GM12878 (cell line): ENCODE results near the gene HDAC3. TPM values are rescaled to one million over a fixed set of nuclear protein-coding genes. Genes with fewer than 3 reads are reported as not detected.

Experiments used
- ATAC-seq: fragments of 200-7000 bp; cut with Tn5 transposase; 3 replicates; pipeline ENCODE4 v1.9.1; 2020; ENCODE audit warnings: mild to moderate bottlenecking, moderate library complexity
- BruUV-seq: library from RNA; stranded (reverse); fragments of 400-500 nt; replicated peaks from 2 replicates; lab custom pipeline; 2021; lab: Mats Ljungman, UMichigan
- CTCF ChIA-PET: fragments of 300-600 bp; sonication (Branson Sonifier 250); formaldehyde crosslinking; extraction: SDS; loops from one replicate; lab custom pipeline; 2021; ENCODE audit warnings: inconsistent platforms; lab: Yijun Ruan, JAX
- POLR2A ChIA-PET: fragments of 350-600 bp; formaldehyde crosslinking; extraction: SDS; loops from one replicate; lab custom pipeline; 2021; ENCODE audit warnings: inconsistent platforms; lab: Charles Lee
- RAD21 ChIA-PET: fragments of 300-600 bp; sonication (Branson Sonifier 250); formaldehyde crosslinking; loops from one replicate; lab custom pipeline; 2023; ENCODE audit warnings: antibody characterized with exemption; ENCODE audit not compliant: unreplicated experiment; lab: Charles Lee
- SMC1A ChIA-PET: fragments of 300-600 bp; sonication (Branson Sonifier 250); formaldehyde crosslinking; loops from one replicate; lab custom pipeline; 2023; ENCODE audit not compliant: unreplicated experiment, uncharacterized antibody; lab: Charles Lee
- DNase-seq: peaks from one replicate; pipeline ENCODE4 v3.0.0-alpha.2; 2011; ENCODE audit warnings: low read depth, low spot score
- FAIRE-seq: peaks from 3 replicates; lab custom pipeline; 2011; peaks lifted over from hg19 to GRCh38; lab: Jason Lieb, UNC
- H2AFZ ChIP-seq: 2 replicates; pipeline ENCODE4 v1.6.0; 2011; ENCODE audit warnings: low read depth, low read length, control low read depth; ENCODE audit not compliant: control insufficient read depth
- H3K27ac ChIP-seq: 2 replicates; pipeline ENCODE4 v1.5.1; 2011; ENCODE audit warnings: control low read depth; ENCODE audit not compliant: control insufficient read depth, insufficient read depth
- H3K27me3 ChIP-seq, 2 experiments: replicated peaks in 1 of 2; 2 replicates each; pipeline versions ENCODE4 v1.6.0 to v1.6.1; 2011; ENCODE audit warnings: low read length in 1 of 2; ENCODE audit not compliant: control insufficient read depth in 2 of 2, insufficient read depth in 2 of 2
- H3K36me3 ChIP-seq, 2 experiments: 2 replicates each; pipeline ENCODE4 v1.5.1; 2011; ENCODE audit warnings: low read length in 1 of 2; ENCODE audit not compliant: control insufficient read depth in 2 of 2, insufficient read depth in 2 of 2
- H3K4me1 ChIP-seq: 2 replicates; pipeline ENCODE4 v1.6.1; 2011; ENCODE audit warnings: mild to moderate bottlenecking, low read length, moderate library complexity, mixed read lengths; ENCODE audit not compliant: control insufficient read depth, insufficient read depth
- H3K4me2 ChIP-seq: 2 replicates; pipeline ENCODE4 v1.6.0; 2011; ENCODE audit warnings: control low read depth; ENCODE audit not compliant: control insufficient read depth, insufficient read depth
- H3K4me3 ChIP-seq: fragments of 200-600 bp; sonication (generic); 2 replicates; pipeline ENCODE4 v1.5.1; 2016
- H3K79me2 ChIP-seq: 2 replicates; pipeline ENCODE4 v1.6.0; 2011; ENCODE audit warnings: low read length; ENCODE audit not compliant: control insufficient read depth, insufficient read depth
- H3K9ac ChIP-seq: 2 replicates; pipeline ENCODE4 v1.8.0; 2011; ENCODE audit warnings: low read length, control low read depth, mixed read lengths; ENCODE audit not compliant: control insufficient read depth, insufficient read depth
- H3K9me3 ChIP-seq: replicated peaks from 3 replicates; pipeline ENCODE4 v1.5.1; 2011; ENCODE audit warnings: mild to moderate bottlenecking, low read length; ENCODE audit not compliant: control insufficient read depth, insufficient read depth
- H4K20me1 ChIP-seq: 2 replicates; pipeline ENCODE4 v1.6.0; 2011; ENCODE audit not compliant: control insufficient read depth, insufficient read depth
- EED ChIP-seq: sonication (generic); IDR thresholded peaks from 2 replicates; pipeline ENCODE4 v1.6.1; 2016; ENCODE audit warnings: antibody characterized with exemption, low read depth
- ESRRA ChIP-seq: IDR thresholded peaks from 2 replicates; pipeline ENCODE4 v1.6.1; 2012; ENCODE audit warnings: mild to moderate bottlenecking, low read length, improper control_type of control experiment
- GATAD2B ChIP-seq: fragments of 450-650 bp; conservative IDR thresholded peaks from 2 replicates; pipeline ENCODE4 v1.6.1; 2017; ENCODE audit warnings: low read depth, mild to moderate bottlenecking, moderate library complexity
- IKZF2 ChIP-seq, 2 experiments: fragments of 450-650 bp; IDR thresholded peaks; 2 replicates each; pipeline ENCODE4 v1.6.1; 2017; ENCODE audit warnings: mild to moderate bottlenecking in 2 of 2, moderate library complexity in 2 of 2
- JUNB ChIP-seq: IDR thresholded peaks from 2 replicates; pipeline ENCODE4 v1.6.1; 2016; ENCODE audit warnings: antibody characterized with exemption, mild to moderate bottlenecking
- MTA3 ChIP-seq: IDR thresholded peaks from 2 replicates; pipeline ENCODE4 v1.6.1; 2012; ENCODE audit warnings: low read length, inconsistent platforms, borderline replicate concordance
- NR2C1 ChIP-seq: fragments of 450-650 bp; IDR thresholded peaks from 2 replicates; pipeline ENCODE4 v1.6.1; 2017; ENCODE audit warnings: antibody characterized with exemption, mild to moderate bottlenecking, moderate library complexity
- PBX3 ChIP-seq: IDR thresholded peaks from 2 replicates; pipeline ENCODE4 v1.6.1; 2011; ENCODE audit warnings: mild to moderate bottlenecking, low read depth, low read length, moderate library complexity; ENCODE audit not compliant: insufficient replicate concordance
- SREBF2 ChIP-seq: IDR thresholded peaks from 2 replicates; pipeline ENCODE4 v1.6.1; 2012; ENCODE audit warnings: mild to moderate bottlenecking, low read length
- SRF ChIP-seq, 2 experiments: IDR thresholded peaks; 2 replicates each; pipeline ENCODE4 v1.6.1; 2011; ENCODE audit warnings: low read depth in 2 of 2, low read length in 2 of 2, mild to moderate bottlenecking in 1 of 2, moderate library complexity in 1 of 2
- SUZ12 ChIP-seq: fragments of 200-600 bp; sonication (generic); IDR thresholded peaks from one replicate; pipeline ENCODE4 v1.6.1; 2018; ENCODE audit warnings: antibody characterized with exemption, mild to moderate bottlenecking; ENCODE audit not compliant: unreplicated experiment
- WGBS: methylation state at CpG from one replicate; pipeline ENCODE4 v1.1.6; 2016; ENCODE audit warnings: low lambda C conversion rate; ENCODE audit not compliant: insufficient replicate concordance, insufficient coverage; ENCODE audit errors: missing lambda C conversion rate; 5-methylcytosine and 5-hydroxymethylcytosine counted together
- in situ Hi-C: fragments of 300-500 bp; cut with MboI; formaldehyde crosslinking; loops from 9 replicates; pipeline ENCODE4 v1.14.3; 2018; ENCODE audit warnings: mixed read lengths
- intact Hi-C: fragments of 100-400 bp; cut with micrococcal nuclease; formaldehyde crosslinking; loops from one replicate; pipeline ENCODE4 v1.14.2; 2022; ENCODE audit not compliant: unreplicated experiment
- polyA plus RNA-seq, 11 experiments: library from polyadenylated mRNA; depleted of rRNA in 4 of 11; unstranded in 6 of 11; stranded (reverse) in 5 of 11; fragments of >200 nt; fragmentation: Nextera tagmentation in 4 of 11; fragmentation: Illumina TruSeq in 1 of 11; extraction: Ambion mirVana in 4 of 11; extraction: Trizol in 1 of 11; gene quantifications; 1 replicate in 1 of 11; 2 replicates in 10 of 11; pipeline versions ENCODE4 v1.2.1 to v1.2.3, GENCODE V29; 2011 to 2016; ENCODE audit warnings: inconsistent platforms in 2 of 11, missing spikeins in 2 of 11, low read depth in 1 of 11
- total RNA-seq, 4 experiments: library from RNA; depleted of rRNA in 3 of 4; stranded (reverse); fragments of >200 nt in 3 of 4; fragmentation: Illumina TruSeq in 1 of 4; extraction: Trizol in 1 of 4; gene quantifications; 2 replicates each; pipeline versions ENCODE4 v1.2.1 to v1.2.3, GENCODE V29; 2013 to 2021

HDAC3 gene
- total and polyA plus RNA-seq, 10 of the 15 experiments (the other 5 are each of a cell fraction or from before 2014, with no cell fraction given): 62.2 to 140 (median 112) TPM

DNA sequence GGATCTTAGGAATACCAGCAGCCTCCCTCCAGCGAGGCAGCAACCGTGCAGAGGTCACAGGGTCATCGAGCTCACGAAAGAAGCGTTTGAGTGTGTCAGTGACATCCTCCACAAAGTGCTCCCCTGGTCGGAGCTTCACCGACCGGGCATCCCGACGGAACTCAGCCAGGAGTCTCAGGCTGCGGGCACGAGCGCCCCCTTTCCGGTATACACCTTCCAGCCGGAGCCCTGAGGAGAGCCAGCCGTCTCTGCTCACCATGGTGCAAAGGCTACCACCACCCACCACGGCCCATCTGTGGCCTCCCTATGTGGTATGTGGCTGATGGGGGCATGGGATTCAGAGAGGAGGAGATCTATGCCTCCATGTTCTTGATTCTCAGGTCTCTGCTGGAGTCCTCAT lies 25.4 kb upstream of the HDAC3 start:
- SMC1A ChIA-PET: interaction anchor here (1.6 kb wide), 1 partner anchor 70 kb away, joined by 5 read pairs; no protein-coding TSS in a partner anchor
- intact Hi-C loops: loop anchor here (10.0 kb wide), 1 partner anchor 303 kb away; the partner anchor contains the start of gene RNF14
- WGBS: 59% methylated on average over 17 of the region's 17 CpGs
- no peak overlapping the region for H2AFZ ChIP-seq
- RAD21 ChIA-PET: interaction anchor here (1.3 kb wide), 1 partner anchor 30 kb away, joined by 5 read pairs; no protein-coding TSS in a partner anchor
- H3K27me3 ChIP-seq: no peaks in the 10 kb centered on the region
- no peak for DNase-seq
- TF ChIP-seq SRF (IDR thresholded peaks at IDR 0.05; ENCODE audit: low read depth in 2 of 2, low read length in 2 of 2) (no peak), EED (no peak), MTA3 (no peak), GATAD2B (no peak), PBX3 (no peak), SUZ12 (no peak), ESRRA (no peak), NR2C1 (no peak), SREBF2 (no peak), JUNB (no peak), IKZF2 (IDR thresholded peaks at IDR 0.05) (no peak)
- TF ChIP-seq, all 136 proteins: peak for 0
- in situ Hi-C loops: no loop called here
- FAIRE-seq (no peak), ATAC-seq (no peak)
- no peak overlapping the region for H3K4me3 ChIP-seq
- no peak overlapping the region for H3K4me2 ChIP-seq
- H4K20me1 ChIP-seq: no peaks in the 10 kb centered on the region
- no peaks in the 10 kb centered on the region for H3K4me1 ChIP-seq
- H3K79me2 ChIP-seq: no peaks in the 10 kb centered on the region
- H3K27ac ChIP-seq: no peak overlapping the region
- CTCF ChIA-PET: no interaction called here
- POLR2A ChIA-PET: no interaction called here
- no peaks in the 10 kb centered on the region for H3K36me3 ChIP-seq
- BruUV-seq: no TSS peak
- H3K9ac ChIP-seq: no peak overlapping the region
- H3K9me3 ChIP-seq: no peaks in the 10 kb centered on the region
